IPS DF 6.9 (cell line): ENCODE measurements around the gene COPS7A.
A peak's percentile ranks its signal among the peaks of the same experiment; 100 is the strongest.

Source experiments
- DNase-seq: peaks from one replicate; pipeline ENCODE4 v3.0.0-alpha.2; 2013; ENCODE audit warnings: low read depth, low spot score
- H3K27ac ChIP-seq: one replicate; pipeline ENCODE4 v1.5.1; 2013; ENCODE audit warnings: low read length, control low read depth
- H3K27me3 ChIP-seq: 2 replicates; pipeline ENCODE4 v1.6.1; 2013; ENCODE audit warnings: mild to moderate bottlenecking, low read length; ENCODE audit not compliant: control insufficient read depth, insufficient read depth
- H3K36me3 ChIP-seq: 2 replicates; pipeline ENCODE4 v1.6.1; 2013; ENCODE audit warnings: low read length; ENCODE audit not compliant: control insufficient read depth, insufficient read depth
- H3K4me1 ChIP-seq: 2 replicates; pipeline ENCODE4 v1.6.1; 2013; ENCODE audit warnings: low read length; ENCODE audit not compliant: control insufficient read depth, insufficient read depth
- H3K4me3 ChIP-seq: 2 replicates; pipeline ENCODE4 v1.5.1; 2013; ENCODE audit warnings: mild to moderate bottlenecking, low read length
- H3K9me3 ChIP-seq: 2 replicates; pipeline ENCODE4 v1.6.1; 2013; ENCODE audit warnings: low read length, inconsistent platforms; ENCODE audit not compliant: control insufficient read depth, insufficient read depth
- WGBS: extraction: QIAGEN DNeasy Blood & Tissue Kit; methylation state at CpG from one replicate; pipeline ENCODE4 v1.1.7; 2013; ENCODE audit warnings: mixed read lengths, missing lambda C conversion rate; ENCODE audit not compliant: insufficient read length, insufficient coverage; 5-methylcytosine and 5-hydroxymethylcytosine counted together

The COPS7A gene

GRCh38 chr12:6777386-6777785, 53.5 kb downstream of the COPS7A start:
- Histone ChIP-seq H3K9me3 (no peaks in the 10 kb centered on the region), H3K27me3 (peaks cover 3% of the 10 kb centered on the region; the same call in 1 of the 2 replicates), H3K4me3 (no peak overlapping the region), H3K36me3 (no peaks in the 10 kb centered on the region), H3K27ac (no peak overlapping the region), H3K4me1 (peaks cover 2% of the 10 kb centered on the region)
- WGBS = no CpG with 5 or more reads among the region's 5 CpGs
- DNase-seq = no peak

GRCh38 chr12:6778217-6778573, 54.3 kb downstream of the COPS7A start:
- no peaks in the 10 kb centered on the region for H3K36me3 ChIP-seq
- no CpG with 5 or more reads among the region's 14 CpGs for whole genome bisulfite sequencing
- no peaks in the 10 kb centered on the region for H3K9me3 ChIP-seq
- peaks cover 1% of the 10 kb centered on the region; the same call in 1 of the 2 replicates for H3K4me1 ChIP-seq
- H3K27me3 ChIP-seq = peaks cover 1% of the 10 kb centered on the region; the same call in 1 of the 2 replicates
- H3K27ac ChIP-seq = no peak overlapping the region
- no peak for DNase-seq
- H3K4me3 ChIP-seq = peak overlapping the region; percentile 0; the same call in 1 of the 2 replicates

GRCh38 chr12:6778574-6779550, 55.0 kb downstream of the COPS7A start:
- peak; percentile 99 for DNase-seq
- no peaks in the 10 kb centered on the region for H3K36me3 ChIP-seq
- H3K4me1 ChIP-seq = peaks cover 1% of the 10 kb centered on the region; the same call in 1 of the 2 replicates
- WGBS = no CpG with 5 or more reads among the region's 35 CpGs
- peaks cover 1% of the 10 kb centered on the region; the same call in 1 of the 2 replicates for H3K27me3 ChIP-seq
- H3K27ac ChIP-seq = no peak overlapping the region
- peak overlapping the region; percentile 41; the same call in 1 of the 2 replicates for H3K4me3 ChIP-seq
- no peaks in the 10 kb centered on the region for H3K9me3 ChIP-seq

GRCh38 chr12:6779708-6780432, 56.0 kb downstream of the COPS7A start:
- Histone ChIP-seq H3K9me3 (no peaks in the 10 kb centered on the region), H3K27me3 (peaks cover 1% of the 10 kb centered on the region; the same call in 1 of the 2 replicates), H3K36me3 (no peaks in the 10 kb centered on the region), H3K4me1 (peaks cover 1% of the 10 kb centered on the region; the same call in 1 of the 2 replicates), H3K4me3 (no peak overlapping the region), H3K27ac (no peak overlapping the region)
- WGBS = no CpG with 5 or more reads among the region's 6 CpGs
- DNase-seq = no peak

- Histone ChIP-seq H3K27me3 (0 out of 2 replicates have a peak, but pooled peaks cover 1% of the 10 kb centered on the region), H3K4me3 (no peak overlapping the region), H3K27ac (no peak overlapping the region), H3K9me3 (no peaks in the 10 kb centered on the region), H3K4me1 (peaks cover 1% of the 10 kb centered on the region; the same call in 1 of the 2 replicates), H3K36me3 (no peaks in the 10 kb centered on the region)
- DNase-seq = no peak
- no CpG with 5 or more reads among the region's 6 CpGs for WGBS
Observed at GRCh38 chr12:6780573-6780972, 56.7 kb downstream of the COPS7A start.
